Dedifferentiated amniotic fluid mesenchymal stem cell (primary cell): ENCODE results near the gene LRRC3.

Experiments
- DNase-seq: peaks from one replicate; pipeline ENCODE4 v3.0.0-alpha.2; 2016; ENCODE audit errors: extremely low spot score

The LRRC3 gene

DNA sequence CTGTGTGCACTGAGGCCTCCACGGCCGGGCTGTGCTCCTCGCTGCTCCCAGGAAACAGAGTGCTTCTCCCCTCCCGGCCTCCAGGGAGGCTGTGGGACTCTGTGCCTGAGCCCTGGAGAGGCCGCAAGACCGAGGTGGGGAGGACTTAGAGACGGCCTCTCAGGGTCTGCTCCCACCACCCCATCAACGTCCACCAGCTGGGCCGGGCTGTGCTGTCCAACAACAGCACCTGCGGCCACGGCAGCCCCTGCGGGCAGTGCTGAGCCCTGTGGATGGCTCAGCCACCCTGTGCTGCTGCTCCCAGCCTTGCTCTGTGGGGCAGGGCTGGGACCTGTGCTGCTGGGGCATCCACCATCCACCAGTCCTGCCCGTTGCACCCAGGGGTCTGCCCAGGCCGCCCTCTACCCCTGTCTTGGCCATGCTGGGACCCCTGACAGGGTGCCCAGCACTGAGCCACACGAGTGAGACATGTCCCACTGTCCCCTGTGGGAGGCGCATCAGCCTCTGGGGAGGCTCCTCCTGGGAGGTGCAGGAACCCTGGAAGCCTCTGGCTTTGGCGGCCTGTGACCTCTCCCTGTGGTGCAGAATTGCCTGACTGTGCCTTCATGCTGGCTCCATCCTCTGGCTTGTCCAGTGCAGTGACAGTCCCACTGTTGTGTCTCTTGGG is 31.2 kb upstream of the LRRC3 start:
- no peak for DNase-seq

DNA sequence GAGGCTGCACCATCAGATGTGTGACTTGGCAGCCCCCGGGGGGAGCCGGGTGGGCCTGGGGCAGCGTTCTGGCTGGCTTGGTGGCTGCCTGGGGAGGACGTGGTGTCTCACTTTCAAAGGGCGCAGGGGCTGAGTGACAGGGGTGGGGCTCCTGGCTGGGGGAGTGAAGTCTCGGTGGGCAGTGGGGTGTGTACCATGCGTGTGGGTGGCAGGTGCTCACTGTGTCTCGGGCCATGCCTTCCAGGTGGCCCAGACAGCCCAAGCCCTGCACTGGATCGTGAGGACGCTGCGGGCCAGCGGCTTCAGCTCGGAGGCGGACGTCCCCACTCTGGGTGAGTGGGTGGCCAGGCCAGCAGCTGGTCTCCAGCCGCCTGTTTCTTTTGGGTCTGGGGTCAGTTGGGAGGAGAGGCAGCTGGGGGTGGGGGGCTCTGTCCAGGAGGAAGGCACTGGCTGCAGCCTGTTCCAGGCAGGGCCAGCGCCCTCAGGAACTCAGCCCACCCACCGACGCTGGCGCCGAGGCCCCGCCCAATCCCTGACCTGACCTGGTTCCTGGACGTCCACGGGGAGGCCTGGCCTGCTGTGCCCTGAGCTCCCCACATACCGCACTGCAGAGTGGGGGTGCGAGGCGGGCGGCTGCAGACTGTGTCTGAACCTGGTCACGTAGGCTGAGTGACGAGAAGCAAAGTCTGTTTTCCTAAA is 30.6 kb upstream of the LRRC3 start:
- no peak for DNase-seq

DNA sequence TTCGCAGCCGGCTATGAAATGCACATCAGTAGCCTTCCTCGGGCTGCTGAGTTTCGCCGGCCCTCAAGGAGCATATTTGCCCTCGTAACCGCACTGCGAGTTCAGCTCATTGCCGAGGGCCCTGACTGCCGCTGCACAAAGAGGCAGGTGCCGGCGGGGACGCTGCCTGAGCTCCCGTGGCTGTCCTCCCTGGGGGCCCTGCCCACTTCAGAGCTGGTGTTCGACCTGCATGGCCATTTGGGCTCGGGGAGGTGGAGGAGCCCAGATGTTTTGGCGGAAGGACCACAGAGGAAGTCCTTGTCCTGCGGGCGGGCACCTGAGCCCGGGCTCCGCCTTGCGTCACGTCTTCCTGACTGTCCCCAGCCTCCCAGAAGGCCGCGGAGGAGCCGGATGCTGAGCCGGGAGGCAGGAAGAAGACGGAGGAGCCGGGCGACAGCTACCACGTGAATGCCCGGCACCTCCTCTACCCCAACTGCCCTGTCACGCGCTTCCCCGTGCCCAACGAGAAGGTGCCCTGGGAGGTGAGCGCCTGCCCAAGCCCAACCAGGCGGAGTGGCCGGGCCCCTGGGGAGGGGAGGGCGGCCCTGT is 29.9 kb upstream of the LRRC3 start:
- no peak for DNase-seq

DNA sequence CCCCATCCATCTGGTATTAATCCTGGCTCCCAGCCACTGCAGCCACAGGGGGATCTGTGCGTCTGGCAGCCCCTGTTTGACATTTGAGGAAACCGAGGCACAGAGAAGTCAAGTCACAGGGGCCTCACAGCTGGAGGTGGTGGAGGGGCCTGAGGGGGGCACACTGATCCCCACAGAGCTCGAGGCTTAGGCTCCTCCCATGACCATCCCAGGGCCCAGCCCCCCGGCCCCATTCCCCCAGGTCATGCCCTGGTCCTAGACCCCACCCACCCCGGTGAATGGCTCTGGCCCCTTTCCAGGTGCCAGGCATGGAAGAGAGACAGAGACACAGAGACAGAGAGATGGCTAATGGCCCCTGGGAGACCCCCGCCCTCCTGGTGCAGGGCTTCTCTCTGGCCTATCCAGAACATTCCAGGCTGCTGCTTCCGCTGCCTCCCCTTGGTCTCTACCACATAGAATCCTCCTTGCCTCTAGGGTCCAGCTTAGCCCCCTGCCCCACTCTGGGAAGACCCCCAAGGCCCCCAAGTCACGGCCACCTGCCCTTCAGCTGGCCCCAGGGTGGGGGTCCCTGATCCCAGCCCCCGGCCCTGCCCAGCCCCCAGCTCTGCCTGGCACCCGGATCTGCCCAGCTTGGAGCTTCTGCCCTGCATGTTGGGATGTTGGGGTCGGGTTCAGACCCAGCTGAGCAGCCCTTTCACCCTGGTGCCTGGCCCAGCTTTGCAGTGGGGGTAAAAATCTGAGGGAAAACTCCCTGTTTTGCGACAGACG is 29.2 kb upstream of the LRRC3 start:
- DNase-seq: no peak

DNA sequence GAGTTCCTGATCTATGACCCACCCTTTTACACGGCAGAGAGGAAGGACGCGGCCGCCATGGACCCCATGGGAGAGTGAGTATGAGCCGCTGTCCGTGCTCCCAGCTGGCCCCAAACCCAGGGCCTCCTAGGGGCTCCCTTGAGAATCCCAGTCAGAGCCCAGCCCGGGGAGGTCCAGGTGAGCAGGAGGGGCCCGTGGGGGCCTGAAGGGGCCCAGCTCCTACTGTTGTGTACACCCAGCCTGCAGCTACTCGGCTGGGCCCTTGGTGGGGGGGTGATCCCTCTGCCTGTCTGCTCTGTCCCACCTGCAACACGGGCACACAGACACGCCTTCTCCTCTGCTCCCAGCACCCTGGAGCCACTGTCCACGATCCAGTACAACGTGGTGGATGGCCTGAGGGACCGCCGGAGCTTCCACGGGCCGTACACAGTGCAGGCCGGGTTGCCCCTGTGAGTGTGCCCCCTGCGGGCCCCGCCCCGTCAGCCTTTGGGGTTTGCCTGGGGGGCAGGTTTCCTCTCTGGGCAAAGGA is 28.6 kb upstream of the LRRC3 start:
- DNase-seq: no peak

DNA sequence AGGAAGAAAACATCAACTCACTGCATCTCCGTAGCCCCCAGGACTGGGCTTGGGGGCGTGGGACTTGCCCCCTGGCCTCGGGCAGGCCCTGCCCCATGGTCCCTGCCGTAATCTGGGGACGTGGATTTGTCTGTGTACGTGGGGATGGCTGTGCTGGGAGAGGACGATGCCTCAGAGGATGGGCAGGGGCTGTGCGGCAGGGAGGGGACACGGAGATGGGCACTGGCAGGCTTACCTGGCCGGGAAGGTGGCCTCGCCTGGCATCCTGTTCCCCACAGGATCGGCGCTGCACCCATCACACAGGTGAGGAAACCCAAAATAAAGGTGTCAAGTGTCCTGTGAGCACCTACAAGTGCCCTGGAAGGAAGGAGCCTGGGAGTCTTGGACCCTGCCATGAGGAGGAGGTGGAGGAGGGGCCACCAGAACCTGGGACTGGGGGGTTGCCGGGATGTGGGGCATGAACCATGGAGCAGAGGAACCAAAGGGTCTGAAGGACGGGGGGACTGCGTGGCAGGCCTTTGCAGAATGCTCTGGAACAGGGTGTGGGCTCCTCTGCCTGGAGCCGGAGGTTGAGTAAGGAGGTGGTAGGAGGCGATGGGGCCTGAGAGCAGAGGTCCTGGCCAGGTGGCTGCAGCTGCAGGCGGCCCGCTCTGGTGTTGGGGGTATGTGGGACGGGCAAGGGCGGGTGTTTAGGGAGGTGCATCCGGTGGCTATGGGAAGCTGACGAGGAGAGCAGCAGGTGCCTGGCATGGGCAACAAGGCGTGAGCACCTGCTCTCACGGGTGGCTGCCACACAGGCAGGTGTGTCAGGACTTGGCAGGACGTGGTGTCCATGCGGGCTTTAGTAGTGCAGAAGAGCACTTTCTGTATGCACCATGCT is 27.8 kb upstream of the LRRC3 start:
- DNase-seq: no peak

DNA sequence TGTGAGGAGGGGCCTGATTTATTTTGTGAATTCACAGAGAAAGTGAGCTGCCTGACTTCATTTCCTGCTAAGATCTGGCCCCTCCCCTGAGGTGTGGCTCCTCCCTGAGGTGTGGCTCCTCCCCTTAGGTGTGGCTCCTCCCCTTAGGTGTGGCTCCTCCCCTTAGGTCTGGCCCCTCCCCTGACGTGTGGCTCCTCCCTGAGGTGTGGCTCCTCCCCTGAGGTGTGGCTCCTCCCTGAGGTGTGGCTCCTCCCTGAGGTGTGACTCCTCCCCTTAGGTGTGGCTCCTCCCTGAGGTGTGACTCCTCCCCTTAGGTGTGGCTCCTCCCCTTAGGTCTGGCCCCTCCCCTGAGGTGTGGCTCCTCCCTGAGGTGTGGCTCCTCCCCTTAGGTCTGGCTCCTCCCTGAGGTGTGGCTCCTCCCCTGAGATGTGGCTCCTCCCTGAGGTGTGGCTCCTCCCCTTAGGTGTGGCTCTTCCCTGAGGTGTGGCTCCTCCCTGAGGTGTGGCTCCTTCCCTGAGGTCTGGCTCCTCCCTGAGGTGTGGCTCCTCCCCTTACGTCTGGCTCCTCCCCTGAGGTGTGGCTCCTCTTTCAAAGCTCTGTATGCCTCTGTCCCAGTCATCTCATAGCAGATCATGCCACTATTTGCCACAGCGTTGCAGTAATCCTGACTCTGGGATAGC is 26.9 kb upstream of the LRRC3 start:
- DNase-seq: no peak

DNA sequence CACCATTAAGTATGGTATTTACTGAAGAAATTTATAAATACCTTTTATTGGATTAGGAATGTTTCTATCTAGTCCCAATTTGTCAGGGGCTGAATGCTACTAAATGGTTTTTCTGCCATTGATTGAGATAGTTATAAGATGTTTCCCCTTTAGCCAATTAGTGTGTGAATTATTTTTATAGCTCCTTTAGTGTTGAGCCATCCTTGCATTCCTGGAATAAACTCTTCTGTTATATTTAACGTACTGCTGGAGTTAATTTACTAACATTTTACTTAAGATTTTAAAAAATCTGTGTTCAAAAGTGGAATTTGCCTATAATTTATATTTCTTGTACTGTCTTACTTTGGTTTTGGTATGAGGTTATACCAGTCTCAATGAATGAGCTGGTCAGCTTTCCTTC is 25.4 kb upstream of the LRRC3 start:
- DNase-seq: no peak

DNA sequence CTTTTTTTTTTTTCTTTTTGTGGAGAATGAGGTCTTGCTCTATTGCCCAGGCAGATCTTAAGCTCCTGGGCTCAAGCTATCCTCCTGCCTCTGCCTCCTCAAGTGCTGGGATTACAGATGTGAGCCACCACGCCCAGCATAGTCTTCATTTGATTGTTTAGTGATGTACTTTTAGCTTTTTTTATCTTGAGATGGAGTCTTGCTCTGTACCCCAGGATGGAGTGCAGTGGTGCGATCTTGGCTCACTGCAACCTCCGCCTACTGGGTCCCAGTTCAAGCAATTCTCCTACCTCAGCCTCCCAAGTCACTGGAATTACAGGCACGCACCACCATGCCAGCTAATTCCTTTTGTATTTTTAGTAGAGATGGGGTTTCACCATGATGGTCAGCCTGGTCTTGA is 24.0 kb upstream of the LRRC3 start:
- no peak for DNase-seq

DNA sequence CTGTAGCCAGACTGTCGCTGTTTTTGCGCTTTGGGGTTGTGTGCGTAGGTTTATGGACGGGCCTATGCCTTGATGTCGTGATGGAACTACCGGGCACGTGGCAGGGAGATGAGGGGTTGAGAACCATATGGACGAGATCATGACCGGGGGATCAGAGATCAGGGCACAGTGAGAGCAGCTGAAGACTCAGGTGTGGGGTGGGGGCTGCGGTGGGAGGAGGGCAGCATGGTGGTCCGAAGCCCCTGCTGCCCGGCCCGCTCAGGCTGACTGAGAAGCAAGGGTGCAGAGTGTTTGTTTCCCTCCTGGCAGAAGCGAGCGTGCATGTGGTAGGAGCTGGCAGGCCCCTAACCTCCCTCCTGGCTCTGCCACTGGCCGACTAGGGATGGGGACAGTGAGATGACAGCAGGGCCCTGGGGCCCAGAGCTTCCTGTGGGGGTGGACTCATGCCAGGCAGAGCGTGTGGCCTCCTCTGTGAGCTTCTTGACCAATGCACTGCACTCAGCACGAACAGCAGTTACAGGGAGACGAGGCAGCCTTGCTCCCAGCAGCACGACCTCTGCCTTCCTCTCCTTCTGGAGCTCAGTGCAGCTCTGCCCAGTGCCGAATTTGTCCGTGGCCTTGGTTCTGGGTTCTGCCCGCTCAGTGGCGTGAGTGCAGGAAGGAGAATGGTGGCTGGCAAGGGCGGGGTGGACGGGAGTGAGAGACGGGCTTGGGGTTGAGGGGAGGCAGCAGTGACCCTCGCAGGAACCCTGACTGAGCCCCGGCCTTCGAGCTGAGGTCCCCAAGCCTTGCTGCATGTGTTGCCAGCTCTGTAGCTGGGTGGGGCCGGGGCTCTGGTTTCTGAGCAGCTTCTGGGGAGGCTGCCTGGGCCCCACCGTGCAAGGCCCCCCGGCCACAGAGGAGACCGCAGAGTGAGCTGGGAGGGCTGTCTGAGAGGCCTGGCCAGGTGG is 22.2 kb upstream of the LRRC3 start:
- DNase-seq: no peak

DNA sequence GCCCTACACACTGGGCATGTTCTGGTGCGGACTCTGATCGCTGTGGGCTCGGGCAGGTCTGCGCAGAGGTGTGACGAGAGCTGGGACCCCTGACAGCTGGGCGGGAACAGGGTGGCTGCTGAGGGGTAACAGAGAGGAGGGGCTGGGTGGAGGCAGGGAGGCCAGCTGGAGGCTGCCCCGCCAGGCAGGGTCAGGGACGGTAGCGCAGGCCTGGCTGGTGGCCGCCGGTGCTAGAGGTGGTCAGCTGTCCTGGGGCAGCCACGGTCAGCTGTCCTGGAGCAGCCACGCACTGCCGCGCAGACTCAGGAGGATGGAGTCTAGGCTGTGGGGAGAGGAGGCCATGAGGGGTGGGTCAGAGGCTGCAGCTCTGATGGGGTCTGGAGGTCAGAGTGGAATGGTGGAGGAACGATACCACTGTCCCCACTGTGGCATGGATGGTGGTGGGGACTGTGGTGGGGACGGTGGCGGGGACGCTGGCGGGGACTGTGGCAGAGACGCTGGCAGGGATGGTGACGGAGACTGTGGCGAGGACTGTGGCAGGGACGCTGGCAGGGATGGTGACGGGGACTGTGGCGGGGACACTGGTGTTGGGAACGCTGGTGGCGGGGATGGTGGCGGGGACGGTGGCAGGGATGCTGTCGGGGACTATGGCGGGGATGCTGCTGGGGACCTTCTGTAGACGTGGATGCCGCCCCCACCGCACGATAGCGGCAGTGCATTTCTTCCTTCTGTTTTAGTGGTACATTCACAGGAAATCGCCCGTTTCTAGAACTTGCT is 21.3 kb upstream of the LRRC3 start:
- DNase-seq: no peak

DNA sequence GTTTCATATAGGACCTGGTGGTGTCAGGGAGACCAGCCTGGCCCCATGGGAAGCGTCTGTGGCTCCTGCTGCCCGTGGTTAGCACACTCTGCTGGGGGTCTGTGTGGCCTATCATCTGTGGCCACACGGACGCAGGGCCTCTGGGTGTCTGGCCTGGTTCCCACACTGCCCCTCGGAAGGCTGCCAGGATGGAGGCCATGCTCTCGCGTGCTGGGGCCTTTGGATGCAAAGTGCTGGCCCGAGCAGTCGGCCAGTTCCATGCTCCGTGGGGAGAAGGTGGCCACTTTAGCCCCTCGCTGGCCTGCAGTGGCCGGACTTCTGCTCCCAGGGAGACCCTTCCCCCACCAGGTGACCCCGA is 20.8 kb upstream of the LRRC3 start:
- DNase-seq: no peak

DNA sequence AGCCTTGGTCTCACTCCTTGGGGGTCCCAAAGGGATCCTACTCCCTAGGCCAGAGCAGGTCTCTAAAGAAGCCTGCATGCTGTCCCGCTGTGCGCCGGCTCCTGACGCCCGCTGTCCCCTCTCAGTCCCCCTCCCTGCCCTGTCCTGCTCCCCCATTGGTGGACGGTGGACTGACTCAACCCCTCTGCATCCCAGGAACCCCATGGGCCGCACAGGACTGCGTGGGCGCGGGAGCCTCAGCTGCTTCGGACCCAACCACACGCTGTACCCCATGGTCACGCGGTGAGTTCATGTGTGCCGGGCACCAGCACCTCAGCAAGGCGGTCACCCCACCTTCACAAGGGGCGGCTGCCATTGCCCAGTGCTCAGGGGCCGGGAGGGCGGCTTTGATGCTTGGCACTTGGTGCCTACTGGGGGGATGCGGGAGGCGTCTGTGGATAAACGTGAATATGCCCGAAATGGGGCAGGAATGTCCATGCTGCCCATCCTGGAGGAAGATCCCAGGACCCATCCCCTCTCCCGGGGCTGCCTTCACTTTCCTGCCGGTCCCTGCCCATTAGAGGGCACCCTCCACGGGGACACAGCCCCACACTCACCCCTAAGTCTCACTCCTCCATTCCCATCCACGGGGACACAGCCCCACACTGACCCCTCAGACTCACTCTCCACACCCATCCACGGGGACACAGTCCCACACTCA is 20.2 kb upstream of the LRRC3 start:
- no peak for DNase-seq

DNA sequence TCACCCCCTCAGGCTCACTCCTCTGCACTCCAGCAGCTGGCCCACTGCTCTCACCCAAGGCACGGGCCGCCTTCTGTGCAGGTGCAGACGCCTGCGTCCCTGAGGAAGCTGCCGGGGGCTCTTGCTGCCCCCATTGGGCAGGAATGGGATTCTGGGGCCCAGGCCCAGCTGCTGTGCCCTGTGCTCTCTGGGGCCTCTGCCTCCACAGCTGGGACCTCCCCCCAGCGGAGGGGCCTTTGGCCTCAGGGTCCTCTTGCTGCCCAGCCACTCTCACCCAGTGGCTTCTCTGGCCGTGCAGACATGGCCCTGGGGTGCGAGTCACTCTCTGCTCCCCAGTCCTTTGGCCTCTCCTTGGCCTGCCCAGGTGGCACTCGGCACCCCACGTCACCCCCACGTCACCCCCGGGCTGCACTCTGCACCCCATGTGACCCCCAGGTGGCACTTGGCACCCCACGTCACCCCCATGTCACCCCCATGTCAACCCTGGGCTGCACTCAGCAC is 19.1 kb upstream of the LRRC3 start:
- no peak for DNase-seq

DNA sequence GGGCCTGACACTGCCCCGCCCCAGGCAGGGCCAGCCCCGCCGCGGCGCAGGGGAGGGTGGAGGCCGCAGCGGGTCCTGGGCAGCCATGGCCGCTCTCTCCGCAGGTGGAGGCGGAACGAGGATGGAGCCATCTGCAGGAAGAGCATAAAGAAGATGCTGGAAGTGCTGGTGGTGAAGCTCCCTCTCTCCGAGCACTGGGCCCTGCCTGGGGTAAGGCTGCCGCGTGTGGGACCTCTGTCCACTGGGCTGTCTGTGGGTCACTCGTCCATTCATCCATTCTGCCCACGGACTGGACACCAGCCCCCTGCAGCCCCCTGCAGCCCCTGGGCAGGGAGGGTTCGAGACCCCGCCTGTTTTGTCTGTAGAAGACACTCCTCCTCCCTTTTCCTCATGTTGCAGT is 18.4 kb upstream of the LRRC3 start:
- no peak for DNase-seq

DNA sequence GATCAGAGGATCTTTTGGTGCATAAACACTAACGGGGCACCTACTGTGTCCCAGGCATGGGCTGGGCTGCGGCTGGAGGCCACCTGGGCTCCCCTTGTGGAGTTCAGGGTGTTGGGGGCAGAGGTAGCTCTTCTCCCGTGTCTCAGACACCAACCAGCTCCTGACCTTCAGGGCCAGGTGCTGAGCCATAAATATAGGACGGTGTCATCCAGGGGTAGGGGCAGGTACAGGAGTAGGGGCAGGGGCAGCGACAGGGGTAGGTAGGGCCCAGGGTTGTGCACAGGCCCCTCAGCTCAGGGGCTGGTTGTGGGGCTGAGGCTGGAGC is 18.0 kb upstream of the LRRC3 start:
- DNase-seq: no peak

DNA sequence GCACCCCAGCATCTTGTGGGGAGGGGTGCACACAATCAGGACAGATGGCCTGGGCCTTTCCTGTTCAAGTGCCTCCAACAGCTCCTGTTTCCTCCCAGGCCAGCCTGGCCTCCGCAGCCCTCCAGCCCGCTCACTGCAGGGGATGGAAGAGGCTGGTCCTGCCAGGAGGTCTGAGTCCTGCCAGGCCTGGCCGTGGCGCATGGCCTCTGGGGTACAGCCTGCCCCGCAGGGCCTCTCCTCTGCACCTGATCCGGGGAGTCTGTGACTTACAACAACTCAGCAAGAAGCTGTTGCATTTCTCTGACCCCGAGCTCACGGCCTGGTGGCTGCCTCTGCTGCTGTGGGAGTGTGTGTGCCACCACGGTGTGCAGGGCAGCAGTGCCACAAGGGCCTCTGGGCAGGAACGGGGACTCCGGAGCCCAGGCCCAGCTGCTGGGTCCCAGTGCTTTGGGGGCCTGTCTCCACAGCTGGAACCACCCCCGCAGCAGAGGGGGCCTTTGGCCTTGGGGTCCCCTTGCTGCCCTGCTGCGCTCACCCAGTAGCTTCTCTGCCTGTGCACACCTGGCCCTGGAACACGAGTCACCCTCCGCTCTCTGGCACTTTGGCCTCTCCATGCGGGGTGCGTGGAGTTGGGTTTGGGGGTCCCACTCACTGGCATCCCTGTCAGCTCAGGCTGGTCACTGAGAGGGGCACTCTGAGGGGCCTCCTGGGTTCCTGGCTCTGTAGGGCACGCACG is 17.4 kb upstream of the LRRC3 start:
- no peak for DNase-seq
